ENCODE results near the gene CRY2. TPM values are rescaled to one million over a fixed set of nuclear protein-coding genes. Genes with fewer than 3 reads are reported as not detected.

Gene CRY2
- total RNA-seq, 2 experiments from 2014 or later, result 18.4 to 22.7 TPM

DNA sequence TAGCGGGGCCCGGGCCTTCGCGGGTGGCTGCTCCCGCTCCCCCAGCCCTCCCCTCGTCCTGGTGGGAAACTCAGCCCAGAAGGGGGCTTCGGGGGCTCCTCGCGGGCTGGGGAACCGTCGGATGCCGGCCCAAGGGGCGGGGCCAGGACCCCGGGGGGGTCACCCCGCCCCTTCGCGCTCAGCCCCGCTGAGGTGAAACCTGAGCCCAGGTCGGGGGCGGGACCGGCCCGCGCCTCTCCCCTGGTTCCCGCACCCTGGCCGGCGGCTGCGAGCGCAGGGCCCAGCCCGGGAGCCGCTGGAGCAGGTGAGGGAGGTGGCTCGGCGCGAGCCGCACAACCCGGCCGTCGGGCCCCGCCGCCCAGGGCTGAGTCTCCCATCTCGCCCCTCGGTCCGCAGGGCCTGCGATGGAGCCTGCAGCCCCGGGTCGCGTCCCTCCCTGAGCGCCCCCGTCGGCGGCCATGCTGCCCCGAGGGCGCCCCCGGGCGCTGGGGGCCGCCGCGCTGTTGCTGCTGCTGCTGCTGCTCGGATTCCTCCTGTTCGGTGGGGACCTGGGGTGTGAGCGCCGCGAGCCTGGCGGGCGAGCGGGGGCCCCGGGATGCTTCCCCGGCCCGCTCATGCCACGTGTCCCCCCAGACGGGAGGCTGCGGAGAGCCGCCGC is 75.3 kb downstream of the CRY2 start, which contains the start of gene LARGE2:
TSS of gene LARGE2 (plus strand) at position 232 of the 658 bp plus-strand sequence. CDS start at position 459, 227 bp downstream.
- Mint-ChIP-seq H3K4me3 (peak within 1 kb of the TSS; percentile 68), H3K27me3 (peaks cover 24% of the 10 kb centered on the region), H3K27ac (no peak within 1 kb of the TSS), H3K9me3 (no peaks in the 10 kb centered on the region), H3K36me3 (ENCODE audit: low read depth) (peaks cover 2% of the 10 kb centered on the region), H3K4me1 (peaks cover 36% of the 10 kb centered on the region)
- ChIA-PET CTCF (no interaction called here), POLR2A (no interaction called here)
- no peak for DNase-seq

DNA sequence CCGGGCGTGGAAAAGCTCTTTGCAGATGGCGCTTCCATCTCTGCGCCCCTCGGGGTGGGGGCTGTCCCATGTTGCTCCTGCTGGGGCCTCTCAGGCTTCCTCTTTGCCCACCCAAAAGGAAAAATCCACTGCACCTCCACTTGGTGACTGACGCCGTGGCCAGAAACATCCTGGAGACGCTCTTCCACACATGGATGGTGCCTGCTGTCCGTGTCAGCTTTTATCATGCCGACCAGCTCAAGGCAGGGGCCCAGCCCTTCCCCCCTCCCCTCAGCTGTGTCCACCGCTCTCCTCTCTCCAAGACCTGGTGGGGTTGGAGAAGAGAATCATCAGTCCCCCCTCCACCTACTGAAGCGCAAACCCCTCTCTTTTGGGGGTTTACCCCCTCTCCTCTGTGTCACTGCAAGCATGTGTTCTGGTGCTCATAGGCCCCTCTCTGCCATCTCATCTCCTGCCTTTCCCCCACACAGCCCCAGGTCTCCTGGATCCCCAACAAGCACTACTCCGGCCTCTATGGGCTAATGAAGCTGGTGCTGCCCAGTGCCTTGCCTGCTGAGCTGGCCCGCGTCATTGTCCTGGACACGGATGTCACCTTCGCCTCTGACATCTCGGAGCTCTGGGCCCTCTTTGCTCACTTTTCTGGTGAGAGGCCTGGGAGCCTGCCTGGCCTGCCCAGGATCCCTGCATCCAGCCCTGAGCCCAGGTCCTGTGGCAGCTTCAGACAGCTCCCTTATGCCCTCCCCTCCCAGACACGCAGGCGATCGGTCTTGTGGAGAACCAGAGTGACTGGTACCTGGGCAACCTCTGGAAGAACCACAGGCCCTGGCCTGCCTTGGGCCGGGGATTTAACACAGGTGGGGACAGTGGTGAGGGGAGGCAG is 77.0 kb downstream of the CRY2 start:
- H3K4me1 Mint-ChIP-seq, result peaks cover 32% of the 10 kb centered on the region
- H3K27me3 Mint-ChIP-seq, result peaks cover 24% of the 10 kb centered on the region
- DNase-seq, result no peak
- CTCF ChIA-PET, result no interaction called here
- peaks cover 2% of the 10 kb centered on the region for H3K36me3 Mint-ChIP-seq (ENCODE audit: low read depth)
- H3K9me3 Mint-ChIP-seq, result no peaks in the 10 kb centered on the region
- H3K27ac Mint-ChIP-seq, result no peak overlapping the region
- no peak overlapping the region for H3K4me3 Mint-ChIP-seq
- POLR2A ChIA-PET, result interaction anchor here (1.1 kb wide), 1 partner anchor 41 kb away, joined by 3 read pairs; no protein-coding TSS in a partner anchor

DNA sequence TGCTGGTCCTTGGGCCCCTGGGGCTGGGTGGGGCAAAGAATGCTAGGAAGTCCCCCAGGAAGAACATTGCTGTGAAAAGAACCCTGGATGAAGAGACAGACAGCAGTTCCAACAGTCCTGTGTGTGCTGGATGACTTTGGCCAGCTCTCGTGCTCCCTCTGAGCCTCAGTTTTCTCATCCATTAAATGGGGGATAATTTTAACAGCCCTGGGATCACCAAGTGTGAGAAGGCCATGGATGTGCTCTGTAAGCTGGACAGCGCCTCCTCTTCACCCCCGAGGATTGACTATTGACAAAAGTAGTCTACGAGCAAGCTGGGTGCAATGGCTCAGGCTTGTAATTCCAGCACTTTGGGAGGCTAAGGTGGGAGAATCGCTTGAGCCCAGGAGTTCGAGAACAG is 77.7 kb downstream of the CRY2 start:
- DNase-seq, result no peak
- Mint-ChIP-seq H3K27ac (no peak overlapping the region), H3K9me3 (no peaks in the 10 kb centered on the region), H3K4me1 (peaks cover 32% of the 10 kb centered on the region), H3K4me3 (no peak overlapping the region), H3K36me3 (ENCODE audit: low read depth) (peaks cover 2% of the 10 kb centered on the region), H3K27me3 (peaks cover 24% of the 10 kb centered on the region)
- CTCF ChIA-PET, result no interaction called here
- POLR2A ChIA-PET, result interaction anchor here (1.1 to 1.7 kb wide), 2 partner anchors 8 to 40 kb away, joined by 3 to 6 read pairs; partner anchors contain the start of gene PEX16

DNA sequence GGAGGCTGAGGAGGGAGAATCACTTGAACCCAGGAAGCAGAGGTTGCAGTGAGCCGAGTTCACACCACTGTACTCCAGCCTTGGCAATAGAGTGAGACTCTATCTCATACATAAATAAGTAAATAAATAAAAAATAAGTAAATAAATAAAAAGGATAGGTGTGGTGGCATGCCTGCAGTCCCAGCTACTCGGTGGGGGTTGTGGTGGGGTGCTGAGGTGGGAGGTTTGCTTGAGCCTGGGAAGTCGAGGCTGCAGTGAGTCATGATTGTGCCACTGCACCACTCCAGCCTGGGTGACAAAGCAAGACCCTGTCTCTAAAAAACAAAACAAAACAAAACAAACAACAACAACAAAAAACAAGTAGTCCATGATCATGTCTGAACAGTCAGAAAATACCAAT is 78.3 kb downstream of the CRY2 start:
- Mint-ChIP-seq H3K27ac (no peak overlapping the region), H3K4me3 (no peak overlapping the region), H3K27me3 (peaks cover 24% of the 10 kb centered on the region), H3K36me3 (ENCODE audit: low read depth) (peaks cover 2% of the 10 kb centered on the region), H3K4me1 (peaks cover 34% of the 10 kb centered on the region), H3K9me3 (no peaks in the 10 kb centered on the region)
- CTCF ChIA-PET, result interaction anchor here (1.2 to 1.9 kb wide), 2 partner anchors 40 to 81 kb away, joined by 4 to 6 read pairs; no protein-coding TSS in a partner anchor
- POLR2A ChIA-PET, result interaction anchor here (1.1 to 1.7 kb wide), 2 partner anchors 8 to 40 kb away, joined by 3 to 6 read pairs; partner anchors contain the start of gene PEX16
- no peak for DNase-seq

DNA sequence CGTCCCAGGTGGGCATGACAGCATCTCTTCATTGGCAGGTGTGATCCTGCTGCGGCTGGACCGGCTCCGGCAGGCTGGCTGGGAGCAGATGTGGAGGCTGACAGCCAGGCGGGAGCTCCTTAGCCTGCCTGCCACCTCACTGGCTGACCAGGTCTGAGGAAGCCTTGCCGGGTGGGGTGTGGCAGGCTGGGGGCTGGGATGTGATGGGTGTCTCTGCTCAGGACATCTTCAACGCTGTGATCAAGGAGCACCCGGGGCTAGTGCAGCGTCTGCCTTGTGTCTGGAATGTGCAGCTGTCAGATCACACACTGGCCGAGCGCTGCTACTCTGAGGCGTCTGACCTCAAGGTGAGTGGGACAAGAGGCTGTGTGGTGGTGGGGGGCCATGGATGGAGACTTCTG is 78.7 kb downstream of the CRY2 start:
- Mint-ChIP-seq H3K9me3 (no peaks in the 10 kb centered on the region), H3K4me1 (peaks cover 38% of the 10 kb centered on the region), H3K36me3 (ENCODE audit: low read depth) (peaks cover 2% of the 10 kb centered on the region), H3K27ac (no peak overlapping the region), H3K4me3 (no peak overlapping the region), H3K27me3 (peaks cover 24% of the 10 kb centered on the region)
- ChIA-PET POLR2A (interaction anchor here (1.7 kb wide), 1 partner anchor 9 kb away, joined by 6 read pairs; the partner anchor contains the start of gene PEX16), CTCF (interaction anchor here (1.1 to 1.9 kb wide), 3 partner anchors 40 to 83 kb away, joined by 3 to 6 read pairs (median 4); no protein-coding TSS in a partner anchor)
- no peak for DNase-seq

DNA sequence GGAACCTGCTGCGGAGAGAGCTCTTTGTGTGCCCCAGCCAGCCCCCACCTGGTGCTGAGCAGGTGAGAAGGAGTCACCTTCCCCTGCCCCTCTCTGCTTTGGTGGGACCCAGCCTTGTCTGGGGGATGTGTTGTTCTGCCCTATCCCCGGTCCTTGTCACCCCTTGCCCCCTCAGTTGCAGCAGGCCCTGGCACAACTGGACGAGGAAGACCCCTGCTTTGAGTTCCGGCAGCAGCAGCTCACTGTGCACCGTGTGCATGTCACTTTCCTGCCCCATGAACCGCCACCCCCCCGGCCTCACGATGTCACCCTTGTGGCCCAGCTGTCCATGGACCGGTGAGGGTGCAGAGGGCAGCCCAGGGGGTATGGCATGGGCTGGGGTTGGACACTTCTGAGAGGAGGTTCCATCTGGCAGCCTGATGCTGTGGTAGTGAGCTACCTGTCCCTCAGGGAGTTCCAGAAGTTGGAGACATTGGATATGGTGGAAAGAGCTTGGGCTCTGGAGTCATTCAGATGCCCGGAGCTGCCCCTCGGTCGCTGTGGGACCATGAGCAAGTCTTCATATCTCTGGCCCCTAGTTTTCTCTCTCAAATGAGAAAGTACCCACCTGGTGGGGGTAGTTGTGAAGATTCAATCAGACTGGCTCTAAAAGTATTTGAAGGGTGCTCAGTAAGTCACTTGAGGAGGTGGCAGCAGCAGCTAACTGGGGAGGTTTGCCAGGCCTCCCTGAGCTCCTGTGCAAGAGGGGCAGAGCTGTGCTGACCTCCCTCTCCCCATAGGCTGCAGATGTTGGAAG is 79.5 kb downstream of the CRY2 start:
- Mint-ChIP-seq H3K36me3 (ENCODE audit: low read depth) (peaks cover 7% of the 10 kb centered on the region), H3K4me1 (peaks cover 42% of the 10 kb centered on the region), H3K4me3 (no peak overlapping the region), H3K27me3 (peaks cover 19% of the 10 kb centered on the region), H3K9me3 (no peaks in the 10 kb centered on the region), H3K27ac (no peak overlapping the region)
- ChIA-PET POLR2A (interaction anchor here (1.7 to 5.1 kb wide), 2 partner anchors 9 to 10 kb away, joined by 6 to 78 read pairs; partner anchors contain the start of gene PEX16), CTCF (interaction anchor here (1.1 to 1.9 kb wide), 3 partner anchors 39 to 84 kb away, joined by 3 to 6 read pairs (median 4); no protein-coding TSS in a partner anchor)
- DNase-seq, result no peak

DNA sequence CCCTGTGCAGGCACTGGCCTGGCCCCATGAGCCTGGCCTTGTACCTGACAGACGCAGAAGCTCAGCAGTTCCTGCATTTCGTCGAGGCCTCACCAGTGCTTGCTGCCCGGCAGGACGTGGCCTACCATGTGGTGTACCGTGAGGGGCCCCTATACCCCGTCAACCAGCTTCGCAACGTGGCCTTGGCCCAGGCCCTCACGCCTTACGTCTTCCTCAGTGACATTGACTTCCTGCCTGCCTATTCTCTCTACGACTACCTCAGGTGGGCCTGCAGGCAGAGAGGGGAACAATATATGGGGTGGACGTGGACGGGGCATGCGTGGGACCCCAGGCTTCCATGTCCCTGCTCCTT is 80.0 kb downstream of the CRY2 start:
- DNase-seq, result no peak
- H3K27me3 Mint-ChIP-seq, result peaks cover 18% of the 10 kb centered on the region
- POLR2A ChIA-PET, result interaction anchor here (5.1 kb wide), 1 partner anchor 10 kb away, joined by 78 read pairs; the partner anchor contains the start of gene PEX16
- H3K36me3 Mint-ChIP-seq (ENCODE audit: low read depth), result peaks cover 7% of the 10 kb centered on the region
- H3K4me1 Mint-ChIP-seq, result peaks cover 42% of the 10 kb centered on the region
- H3K27ac Mint-ChIP-seq, result no peak overlapping the region
- no peak overlapping the region for H3K4me3 Mint-ChIP-seq
- CTCF ChIA-PET, result interaction anchor here (1.9 kb wide), 1 partner anchor 79 kb away, joined by 6 read pairs; no protein-coding TSS in a partner anchor
- H3K9me3 Mint-ChIP-seq, result no peaks in the 10 kb centered on the region

DNA sequence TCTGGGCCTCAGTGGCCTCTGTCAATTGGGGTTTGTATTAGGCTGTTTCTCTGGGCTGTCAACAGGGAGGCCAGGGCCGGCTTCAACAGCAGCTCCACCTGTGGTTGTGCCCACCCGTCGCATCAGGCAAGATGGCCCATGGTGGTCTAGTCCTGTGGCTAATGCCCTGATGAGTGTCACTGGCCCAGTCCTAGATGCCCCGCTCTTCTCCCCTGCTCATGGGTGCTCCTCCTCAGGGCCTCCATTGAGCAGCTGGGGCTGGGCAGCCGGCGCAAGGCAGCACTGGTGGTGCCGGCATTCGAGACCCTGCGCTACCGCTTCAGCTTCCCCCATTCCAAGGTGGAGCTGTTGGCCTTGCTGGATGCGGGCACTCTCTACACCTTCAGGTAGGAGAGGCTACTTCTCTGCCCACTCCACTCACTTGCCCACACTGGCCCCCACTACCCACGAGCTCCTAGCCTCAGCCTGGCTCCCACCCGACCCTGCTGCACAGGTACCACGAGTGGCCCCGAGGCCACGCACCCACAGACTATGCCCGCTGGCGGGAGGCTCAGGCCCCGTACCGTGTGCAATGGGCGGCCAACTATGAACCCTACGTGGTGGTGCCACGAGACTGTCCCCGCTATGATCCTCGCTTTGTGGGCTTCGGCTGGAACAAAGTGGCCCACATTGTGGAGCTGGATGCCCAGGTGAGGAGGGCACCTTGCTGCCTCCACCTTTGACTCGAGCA is 80.6 kb downstream of the CRY2 start:
- H3K9me3 Mint-ChIP-seq, result no peaks in the 10 kb centered on the region
- DNase-seq, result no peak
- ChIA-PET POLR2A (interaction anchor here (5.1 kb wide), 1 partner anchor 10 kb away, joined by 78 read pairs; the partner anchor contains the start of gene PEX16), CTCF (no interaction called here)
- H3K4me1 Mint-ChIP-seq, result peaks cover 42% of the 10 kb centered on the region
- H3K4me3 Mint-ChIP-seq, result no peak overlapping the region
- peaks cover 18% of the 10 kb centered on the region for H3K27me3 Mint-ChIP-seq
- peaks cover 7% of the 10 kb centered on the region for H3K36me3 Mint-ChIP-seq (ENCODE audit: low read depth)
- H3K27ac Mint-ChIP-seq, result no peak overlapping the region

DNA sequence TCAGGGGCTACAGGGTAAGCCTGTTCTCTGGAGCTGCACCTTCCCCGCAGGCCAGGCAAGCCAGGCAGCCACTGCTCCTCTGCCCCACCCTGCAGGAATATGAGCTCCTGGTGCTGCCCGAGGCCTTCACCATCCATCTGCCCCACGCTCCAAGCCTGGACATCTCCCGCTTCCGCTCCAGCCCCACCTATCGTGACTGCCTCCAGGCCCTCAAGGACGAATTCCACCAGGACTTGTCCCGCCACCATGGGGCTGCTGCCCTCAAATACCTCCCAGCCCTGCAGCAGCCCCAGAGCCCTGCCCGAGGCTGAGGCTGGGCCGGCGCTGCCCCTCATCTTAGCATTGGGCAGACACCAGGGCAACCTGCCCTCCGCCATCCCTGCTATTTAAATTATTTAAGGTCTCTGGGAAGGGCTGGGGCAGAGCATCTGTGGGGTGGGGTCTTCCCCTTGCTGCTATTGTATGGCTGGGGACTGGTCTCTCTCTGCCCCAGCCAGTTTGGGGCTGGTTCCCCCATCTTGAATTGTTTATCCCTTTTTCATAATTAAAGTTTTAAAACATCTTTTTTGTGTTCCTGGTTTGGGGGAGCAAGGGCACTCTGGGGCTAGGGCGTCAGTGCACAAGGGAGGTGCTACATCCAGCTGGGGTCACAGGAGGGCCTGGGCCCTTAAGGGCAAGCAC is 81.4 kb downstream of the CRY2 start:
- peaks cover 38% of the 10 kb centered on the region for H3K4me1 Mint-ChIP-seq
- ChIA-PET POLR2A (interaction anchor here (1.3 to 5.1 kb wide), 2 partner anchors 11 to 14 kb away, joined by 3 to 78 read pairs; partner anchors contain the start of gene PEX16), CTCF (interaction anchor here (2.3 kb wide), 1 partner anchor 78 kb away, joined by 15 read pairs; no protein-coding TSS in a partner anchor)
- no peaks in the 10 kb centered on the region for H3K9me3 Mint-ChIP-seq
- no peak overlapping the region for H3K4me3 Mint-ChIP-seq
- peaks cover 9% of the 10 kb centered on the region for H3K36me3 Mint-ChIP-seq (ENCODE audit: low read depth)
- H3K27me3 Mint-ChIP-seq, result peaks cover 13% of the 10 kb centered on the region
- peak overlapping the region; percentile 7 for H3K27ac Mint-ChIP-seq
- no peak for DNase-seq

DNA sequence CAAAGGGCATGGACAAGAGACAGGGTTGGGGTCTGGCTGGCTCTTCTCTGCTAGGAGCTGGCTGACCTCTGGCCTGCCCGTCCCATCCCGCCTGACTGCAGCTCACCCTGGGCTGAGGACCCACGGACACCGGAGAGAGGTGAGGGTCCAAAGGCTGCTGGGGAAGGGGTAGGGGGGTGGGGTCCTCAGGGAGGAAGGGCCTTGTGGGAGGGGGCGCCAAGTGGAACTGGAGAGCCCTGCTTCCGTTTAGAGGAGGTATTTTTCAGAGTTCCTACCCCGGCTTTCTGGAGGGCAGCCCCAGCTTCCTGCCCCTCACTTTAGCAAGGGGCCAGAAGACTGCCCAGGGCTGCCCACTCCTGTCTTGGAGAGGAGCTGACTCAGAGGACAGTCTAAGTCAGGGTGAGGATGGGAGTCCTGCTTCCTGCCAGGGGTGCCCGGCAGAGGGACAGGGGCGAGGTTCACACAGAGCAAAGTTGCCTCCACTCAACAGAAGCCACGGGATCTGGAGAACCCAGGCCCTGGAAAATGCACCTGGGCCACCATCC is 82.3 kb downstream of the CRY2 start:
- Mint-ChIP-seq H3K4me3 (no peak overlapping the region), H3K27me3 (peaks cover 6% of the 10 kb centered on the region), H3K4me1 (peaks cover 35% of the 10 kb centered on the region), H3K27ac (peak overlapping the region; percentile 95), H3K9me3 (no peaks in the 10 kb centered on the region), H3K36me3 (ENCODE audit: low read depth) (peaks cover 12% of the 10 kb centered on the region)
- POLR2A ChIA-PET, result interaction anchor here (1.3 to 5.1 kb wide), 4 partner anchors 9 to 83 kb away, joined by 3 to 78 read pairs (median 4); partner anchors contain the start of genes CRY2 and PEX16
- CTCF ChIA-PET, result interaction anchor here (0.7 to 2.3 kb wide), 4 partner anchors 11 to 422 kb away, joined by 4 to 15 read pairs (median 10); partner anchors contain the start of gene PEX16
- no peak for DNase-seq
